Activated gamma-delta T cell treated with Interleukin-2 at 50 U/mL for 16 hours (primary cell): ENCODE data around the gene FAM181A.
A peak's percentile ranks its signal among the peaks of the same experiment; 100 is the strongest.

Experiments used
- DNase-seq: peaks from one replicate; pipeline ENCODE4 v3.0.0-alpha.2; 2020

The FAM181A gene

DNA sequence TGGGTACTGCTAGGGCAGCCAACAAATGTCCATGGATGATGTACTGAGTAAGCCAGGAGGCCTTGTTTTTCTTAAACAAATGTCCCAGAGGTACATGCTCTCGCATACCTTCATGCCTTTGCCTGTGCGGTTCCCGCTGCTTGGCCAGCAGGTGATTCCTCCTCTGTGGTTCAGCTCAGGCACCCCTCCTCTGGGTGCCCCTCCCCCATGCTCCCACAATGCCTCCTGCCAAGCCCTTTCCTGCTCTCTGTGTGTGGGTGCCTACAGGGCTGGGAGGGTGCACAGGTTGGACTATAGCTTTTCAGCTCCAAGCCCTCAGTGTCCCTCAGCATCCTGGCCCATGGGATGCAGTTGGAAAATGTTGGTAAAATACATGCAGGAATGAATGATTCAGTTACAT, 25.7 kb downstream of the FAM181A start:
- DNase-seq = no peak

GRCh38 chr14:93953263-93953662, 26.1 kb downstream of the FAM181A start:
- no peak for DNase-seq

- DNase-seq = no peak
Measured at GRCh38 chr14:93953739-93954515, 26.8 kb downstream of the FAM181A start.

GRCh38 chr14:93954516-93954830, 27.3 kb downstream of the FAM181A start:
- no peak for DNase-seq

GRCh38 chr14:93954900-93955849, 28.0 kb downstream of the FAM181A start:
- peak; percentile 58 for DNase-seq

GRCh38 chr14:93955850-93956481, 28.8 kb downstream of the FAM181A start:
- DNase-seq = no peak

DNA sequence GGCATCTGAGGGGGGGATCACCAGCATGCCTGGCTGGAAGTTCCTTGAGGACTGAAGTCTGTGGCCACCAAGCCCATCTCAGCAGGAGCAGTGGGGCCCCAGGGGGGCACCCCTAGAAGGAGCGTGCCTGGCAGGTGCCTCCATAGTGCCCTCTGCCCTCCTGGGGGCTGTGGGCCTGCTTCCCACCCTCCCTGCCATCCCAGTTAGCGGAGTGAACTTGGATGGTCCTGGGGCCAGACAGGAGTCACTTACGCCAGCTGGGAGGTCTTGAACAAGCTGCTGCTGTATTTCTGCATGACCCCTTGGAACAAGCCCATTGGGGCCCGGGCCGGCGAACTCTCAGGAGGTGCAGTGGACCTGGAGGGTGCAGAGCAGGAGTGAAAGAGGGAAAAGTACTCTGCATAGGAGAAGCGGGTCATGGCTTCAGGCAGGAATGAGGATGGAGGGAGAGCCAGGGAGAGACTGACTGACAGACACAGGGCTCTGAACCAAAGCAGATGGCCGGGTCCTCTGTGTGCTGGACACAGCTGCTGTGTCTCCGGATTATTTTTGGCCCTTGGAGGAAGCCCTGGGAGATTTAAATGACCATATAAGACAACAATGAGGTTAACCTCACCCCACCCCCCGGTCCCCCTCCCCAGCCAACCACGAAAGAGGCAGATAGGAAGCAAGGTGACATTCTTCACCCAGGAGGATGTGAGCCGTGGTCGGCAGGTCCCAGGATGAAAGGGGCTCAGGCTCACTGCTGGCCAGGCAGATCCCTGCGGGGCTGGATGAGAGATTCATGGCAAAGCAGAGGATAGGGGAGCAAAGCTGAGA, 29.6 kb downstream of the FAM181A start:
- DNase-seq = no peak

- DNase-seq = no peak
Measured at GRCh38 chr14:93957333-93957710, 30.2 kb downstream of the FAM181A start.

DNA sequence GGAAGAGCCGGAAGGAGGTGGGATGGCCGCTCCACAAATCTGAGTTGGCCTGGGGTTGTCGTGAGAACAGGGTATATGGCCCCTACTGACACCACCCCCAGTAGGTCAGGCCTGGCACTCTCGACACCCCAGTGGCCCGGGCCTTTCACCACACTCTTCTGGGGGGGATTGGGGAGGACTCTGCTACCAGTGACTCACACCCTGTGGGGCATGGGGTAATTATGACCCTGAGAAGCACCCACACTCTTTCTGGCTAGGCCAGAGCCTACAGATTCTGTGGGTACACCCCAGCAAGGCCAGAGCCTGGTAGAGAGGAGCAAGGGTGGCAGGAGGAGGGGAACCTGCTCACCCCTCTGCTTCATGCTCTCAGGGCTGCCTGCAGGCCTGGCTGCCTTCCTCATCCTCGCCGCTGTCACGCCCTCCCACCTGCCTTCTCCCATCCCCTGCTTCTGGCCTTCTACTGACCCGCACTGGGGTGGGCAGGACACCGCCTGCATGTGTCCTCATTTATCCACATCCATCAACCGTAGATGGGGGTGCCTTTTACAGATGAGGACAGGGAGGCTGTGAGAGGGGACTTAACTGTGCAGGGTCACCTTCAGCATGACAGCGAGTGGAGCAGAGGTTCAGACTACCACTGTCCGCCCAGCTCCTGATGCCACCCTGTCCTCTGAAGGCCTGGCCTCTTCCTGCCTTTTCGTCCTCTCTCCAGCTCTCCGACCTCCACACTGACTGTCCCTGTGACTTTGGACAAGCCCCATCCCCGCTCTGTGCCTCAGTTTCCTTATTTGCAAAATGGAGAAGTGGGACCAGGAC, 30.8 kb downstream of the FAM181A start:
- DNase-seq = no peak

DNA sequence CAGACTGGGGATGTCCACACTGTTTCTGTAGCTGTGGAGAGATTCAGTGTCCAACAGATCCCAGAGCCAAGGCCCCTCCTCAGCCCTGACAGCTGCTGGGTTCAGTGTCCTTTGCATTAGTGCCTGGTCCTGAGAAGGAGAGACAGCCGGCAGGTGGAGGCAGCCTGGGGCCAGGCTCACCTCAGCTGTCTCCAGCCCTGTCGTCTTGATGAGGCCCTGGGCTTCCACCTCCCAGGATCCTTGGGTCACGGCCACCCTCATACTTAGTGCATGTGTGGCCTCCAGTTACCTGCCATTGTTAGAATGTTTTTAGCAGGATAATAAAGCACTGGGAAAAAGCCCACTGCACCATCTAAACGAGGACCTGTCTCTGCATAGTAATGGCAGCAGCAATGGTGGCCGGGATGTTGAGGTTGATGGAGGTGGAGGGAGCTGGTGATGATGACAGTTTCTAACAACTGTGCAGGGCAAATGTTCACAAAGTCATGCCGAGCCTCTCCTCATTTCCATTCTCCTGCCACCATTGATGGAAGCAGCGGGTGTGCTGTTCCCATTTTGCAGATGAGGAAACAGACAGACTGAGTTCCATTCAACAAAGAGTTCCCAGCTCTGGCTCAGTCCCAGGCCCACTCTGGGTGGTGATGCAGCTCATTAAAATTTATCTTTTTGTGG, 31.6 kb downstream of the FAM181A start:
- no peak for DNase-seq

GRCh38 chr14:93959239-93960107, 32.3 kb downstream of the FAM181A start:
- peak; percentile 92 for DNase-seq

GRCh38 chr14:93960108-93960475, 32.9 kb downstream of the FAM181A start:
- no peak for DNase-seq

DNA sequence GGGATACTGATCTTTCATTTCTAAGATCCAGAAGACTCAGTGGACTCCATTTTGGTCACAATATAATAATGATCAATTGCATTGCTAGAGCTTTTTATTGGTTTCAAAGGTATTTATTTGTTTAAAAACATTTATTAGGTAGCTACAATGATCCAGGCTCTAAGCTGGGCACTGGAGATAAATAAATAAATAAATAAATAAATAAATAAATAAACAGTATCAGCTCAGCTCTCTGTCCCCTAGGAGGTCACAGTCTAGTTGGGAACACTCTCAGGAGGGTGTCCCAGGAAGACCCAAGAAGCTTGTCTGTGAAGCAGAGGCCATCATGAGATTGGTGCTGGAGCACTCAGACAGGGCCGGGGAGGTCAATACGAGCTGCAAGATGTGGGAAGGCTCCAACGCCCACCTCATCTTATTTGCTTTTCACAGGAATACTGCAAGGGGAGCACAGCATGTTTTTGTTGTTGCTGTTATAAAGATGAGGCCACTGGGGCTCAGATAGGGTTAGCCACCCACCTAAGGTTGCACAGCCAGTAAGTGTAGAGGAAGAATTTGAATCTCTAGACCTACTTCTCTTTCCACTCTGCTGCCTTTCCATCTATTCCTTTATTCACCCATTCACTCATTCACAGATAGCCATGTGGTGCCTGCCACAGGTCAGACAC, 33.8 kb downstream of the FAM181A start:
- DNase-seq = no peak

DNA sequence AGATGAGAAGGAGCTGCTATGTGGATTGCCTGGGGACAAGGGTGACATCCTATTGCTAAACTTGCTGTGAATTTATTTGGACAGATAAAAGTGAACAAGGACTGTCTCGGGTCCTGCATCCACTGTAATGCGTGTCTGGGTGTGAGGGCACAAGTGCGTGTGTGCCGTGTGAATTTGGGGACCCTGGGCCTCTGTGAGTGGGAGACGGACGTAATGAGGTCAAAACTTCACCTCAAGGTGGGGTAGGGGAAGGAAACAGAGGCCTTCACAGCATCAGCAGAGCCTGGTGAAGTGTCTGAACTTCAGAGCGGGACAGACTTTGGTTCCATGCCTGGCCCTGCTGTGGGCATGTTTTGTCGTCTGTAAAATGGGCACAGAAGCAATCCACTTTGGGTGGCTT, 34.5 kb downstream of the FAM181A start:
- DNase-seq = no peak

GRCh38 chr14:93962701-93963601, 35.8 kb downstream of the FAM181A start:
- peak; percentile 64 for DNase-seq

- no peak for DNase-seq
Measured at GRCh38 chr14:93963692-93964091, 36.5 kb downstream of the FAM181A start.

DNA sequence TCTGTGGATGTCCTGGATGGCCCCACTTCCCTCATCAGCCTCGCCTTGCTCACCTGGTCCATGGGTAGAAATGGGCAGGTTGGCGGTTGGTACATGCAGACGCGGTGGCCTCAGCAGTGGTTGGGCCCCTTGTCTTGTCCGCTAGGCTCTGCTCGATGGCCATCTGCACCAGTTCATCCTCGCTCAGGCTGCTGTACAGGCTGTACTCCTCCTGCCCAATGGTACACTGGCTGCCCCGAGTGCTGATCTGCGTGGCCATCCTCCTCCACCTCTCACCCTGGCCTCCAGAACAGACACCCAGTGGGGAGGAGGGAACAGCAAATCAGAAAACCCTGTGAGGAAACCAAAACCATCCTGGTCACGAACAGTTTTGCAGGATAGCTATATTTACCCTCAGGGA, 37.1 kb downstream of the FAM181A start:
- no peak for DNase-seq

GRCh38 chr14:93964820-93965286, 37.7 kb downstream of the FAM181A start:
- DNase-seq = no peak
